ENCODE data around the gene EFL1.
"Not testable (repeated sequence)": the region's sequence is repeated elsewhere in the genome, so short reads cannot be mapped to it uniquely, and the experiment has no call there.

GRCh38 chr15:82288202-82288601, 25.7 kb upstream of the EFL1 start:
- not testable (repeated sequence) for TF ChIP-seq CTCF (conservative IDR thresholded peaks at IDR 0.05; ENCODE audit: low read length); EZH2phosphoT487 (IDR thresholded peaks at IDR 0.05; ENCODE audit: borderline replicate concordance, low read depth, low read length)

All from OCI-LY7 (cell line).